NCI-H2107 (cell line): ENCODE results near the gene KRTAP19-2.
"Not testable (repeated sequence)": the region's sequence is repeated elsewhere in the genome, so short reads cannot be mapped to it uniquely, and the experiment has no call there.

Experiments
- DNase-seq: peaks from one replicate; lab custom pipeline; 2025; lab: John Stamatoyannopoulos, UW

The KRTAP19-2 gene

GRCh38 chr21:30487336-30487735, at the start of gene KRTAP19-2:
Gene KRTAP19-2 (minus strand): TSS chr21:30487436. CDS start chr21:30487348, 88 bp downstream.
- no peak for DNase-seq

GRCh38 chr21:30518876-30519275, 31.6 kb upstream of the KRTAP19-2 start:
- DNase-seq = no peak

GRCh38 chr21:30515681-30516080, 28.4 kb upstream of the KRTAP19-2 start:
- DNase-seq = no peak

- DNase-seq = not testable (repeated sequence)
Observed at GRCh38 chr21:30505621-30506205, 18.5 kb upstream of the KRTAP19-2 start.

- no peak for DNase-seq
Observed at GRCh38 chr21:30502041-30502440, 14.8 kb upstream of the KRTAP19-2 start, which contains the start of gene KRTAP19-5. Gene KRTAP19-5 (minus strand): TSS chr21:30502141. CDS start chr21:30502090, 51 bp downstream.

- no peak for DNase-seq
Observed at GRCh38 chr21:30497065-30497464, 9.8 kb upstream of the KRTAP19-2 start, which contains the start of gene KRTAP19-4. Gene KRTAP19-4 (minus strand): TSS chr21:30497165. CDS start chr21:30497110, 55 bp downstream.

- no peak for DNase-seq
Observed at GRCh38 chr21:30491963-30492428, 4.8 kb upstream of the KRTAP19-2 start, which contains the start of gene KRTAP19-3. Gene KRTAP19-3 (minus strand): TSS chr21:30492013. CDS start chr21:30491957, 56 bp downstream.

- DNase-seq = no peak
Observed at GRCh38 chr21:30486180-30486579, 1.1 kb downstream of the KRTAP19-2 start.

- no peak for DNase-seq
Observed at GRCh38 chr21:30482130-30482529, 5.1 kb downstream of the KRTAP19-2 start.

- DNase-seq = no peak
Observed at GRCh38 chr21:30480145-30480544, 7.1 kb downstream of the KRTAP19-2 start, which contains the start of gene KRTAP19-1. Gene KRTAP19-1 (minus strand): TSS chr21:30480367. CDS start chr21:30480317, 50 bp downstream.

- no peak for DNase-seq
Observed at GRCh38 chr21:30479259-30479658, 8.0 kb downstream of the KRTAP19-2 start.

- DNase-seq = no peak
Observed at GRCh38 chr21:30478004-30478403, 9.2 kb downstream of the KRTAP19-2 start.

GRCh38 chr21:30468900-30469714, 18.1 kb downstream of the KRTAP19-2 start:
- no peak for DNase-seq

GRCh38 chr21:30463713-30464112, 23.5 kb downstream of the KRTAP19-2 start:
- no peak for DNase-seq

- DNase-seq = no peak
Observed at GRCh38 chr21:30448514-30448913, 38.7 kb downstream of the KRTAP19-2 start.

GRCh38 chr21:30447056-30447455, 40.2 kb downstream of the KRTAP19-2 start:
- no peak for DNase-seq

GRCh38 chr21:30444204-30444603, 43.0 kb downstream of the KRTAP19-2 start:
- no peak for DNase-seq

- DNase-seq = no peak
Observed at GRCh38 chr21:30443226-30443625, 44.0 kb downstream of the KRTAP19-2 start.

- DNase-seq = no peak
Observed at GRCh38 chr21:30439975-30440374, 47.3 kb downstream of the KRTAP19-2 start, which contains the start of gene KRTAP15-1. Gene KRTAP15-1 (plus strand): TSS chr21:30440275. CDS start chr21:30440328, 53 bp downstream.
